PFSK-1 (cell line): ENCODE data around the gene FCRL6.

Source experiments
- FOXP2 ChIP-seq: optimal IDR thresholded peaks from 2 replicates; pipeline ENCODE3; 2011; ENCODE audit warnings: borderline replicate concordance, control low read depth, inconsistent platforms; ENCODE audit not compliant: insufficient read depth; ENCODE audit errors: extremely low read length, extremely low read depth
- POLR2AphosphoS5 ChIP-seq: IDR thresholded peaks from 2 replicates; pipeline ENCODE4 v1.6.1; 2012; ENCODE audit warnings: low read depth, mild to moderate bottlenecking, control low read depth, low read length, moderate library complexity
- SIN3A ChIP-seq: IDR thresholded peaks from 2 replicates; pipeline ENCODE4 v1.6.1; 2012; ENCODE audit warnings: mild to moderate bottlenecking, low read length, moderate library complexity, borderline replicate concordance; ENCODE audit not compliant: insufficient read depth
- TAF1 ChIP-seq: IDR thresholded peaks from 2 replicates; pipeline ENCODE4 v1.6.1; 2012; ENCODE audit warnings: low read length, control low read depth, borderline replicate concordance; ENCODE audit not compliant: insufficient read depth
- TF ChIP-seq, protein P1 (sequence below), 2 experiments: IDR thresholded peaks; 2 replicates each; pipeline versions ENCODE4 v1.6.1 to v1.8.0; 2011 to 2012; ENCODE audit warnings: low read depth in 2 of 2, low read length in 2 of 2, control low read depth in 1 of 2, inconsistent platforms in 1 of 2, mild to moderate bottlenecking in 1 of 2, moderate library complexity in 1 of 2; ENCODE audit not compliant: insufficient read depth in 1 of 2

Gene FCRL6

DNA sequence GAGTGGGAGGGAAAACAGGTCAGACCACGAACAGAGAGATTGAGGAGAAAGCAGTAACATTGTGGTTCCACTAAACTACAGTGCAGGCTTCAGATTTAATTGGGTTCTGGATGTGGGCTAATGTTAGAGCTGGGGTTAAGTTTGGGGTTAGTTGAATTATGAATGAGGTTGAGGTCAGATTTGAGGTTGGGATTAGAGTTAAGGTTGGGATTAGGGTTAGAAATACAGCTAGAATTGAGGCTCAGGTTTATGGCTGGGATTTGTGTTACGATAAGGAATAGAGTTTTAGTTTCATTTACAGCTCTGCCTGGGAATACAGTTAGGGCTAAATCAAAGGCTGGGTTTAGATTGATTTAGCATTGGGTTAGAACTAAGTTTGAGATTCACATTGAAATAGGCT is 62.1 kb downstream of the FCRL6 start:
- TF ChIP-seq POLR2AphosphoS5 = no peak
- TF ChIP-seq, protein P1, sequence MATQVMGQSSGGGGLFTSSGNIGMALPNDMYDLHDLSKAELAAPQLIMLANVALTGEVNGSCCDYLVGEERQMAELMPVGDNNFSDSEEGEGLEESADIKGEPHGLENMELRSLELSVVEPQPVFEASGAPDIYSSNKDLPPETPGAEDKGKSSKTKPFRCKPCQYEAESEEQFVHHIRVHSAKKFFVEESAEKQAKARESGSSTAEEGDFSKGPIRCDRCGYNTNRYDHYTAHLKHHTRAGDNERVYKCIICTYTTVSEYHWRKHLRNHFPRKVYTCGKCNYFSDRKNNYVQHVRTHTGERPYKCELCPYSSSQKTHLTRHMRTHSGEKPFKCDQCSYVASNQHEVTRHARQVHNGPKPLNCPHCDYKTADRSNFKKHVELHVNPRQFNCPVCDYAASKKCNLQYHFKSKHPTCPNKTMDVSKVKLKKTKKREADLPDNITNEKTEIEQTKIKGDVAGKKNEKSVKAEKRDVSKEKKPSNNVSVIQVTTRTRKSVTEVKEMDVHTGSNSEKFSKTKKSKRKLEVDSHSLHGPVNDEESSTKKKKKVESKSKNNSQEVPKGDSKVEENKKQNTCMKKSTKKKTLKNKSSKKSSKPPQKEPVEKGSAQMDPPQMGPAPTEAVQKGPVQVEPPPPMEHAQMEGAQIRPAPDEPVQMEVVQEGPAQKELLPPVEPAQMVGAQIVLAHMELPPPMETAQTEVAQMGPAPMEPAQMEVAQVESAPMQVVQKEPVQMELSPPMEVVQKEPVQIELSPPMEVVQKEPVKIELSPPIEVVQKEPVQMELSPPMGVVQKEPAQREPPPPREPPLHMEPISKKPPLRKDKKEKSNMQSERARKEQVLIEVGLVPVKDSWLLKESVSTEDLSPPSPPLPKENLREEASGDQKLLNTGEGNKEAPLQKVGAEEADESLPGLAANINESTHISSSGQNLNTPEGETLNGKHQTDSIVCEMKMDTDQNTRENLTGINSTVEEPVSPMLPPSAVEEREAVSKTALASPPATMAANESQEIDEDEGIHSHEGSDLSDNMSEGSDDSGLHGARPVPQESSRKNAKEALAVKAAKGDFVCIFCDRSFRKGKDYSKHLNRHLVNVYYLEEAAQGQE (IDR thresholded peaks at IDR 0.05; ENCODE audit: insufficient read depth in 1 of 2, low read depth in 2 of 2, low read length in 2 of 2) = no peak
- TF ChIP-seq FOXP2 = no peak
- no peak for TF ChIP-seq TAF1
- no peak for TF ChIP-seq SIN3A
